C4-2B (cell line): ENCODE results near the gene VSIG4.

Experiments
- H3K27ac ChIP-seq: fragments of 450-650 bp; 2 replicates; pipeline ENCODE4 v1.5.1; 2017
- CTCF ChIP-seq: fragments of 450-650 bp; conservative IDR thresholded peaks from 2 replicates; pipeline ENCODE4 v1.5.1; 2017; ENCODE audit warnings: mild to moderate bottlenecking
- ZFX ChIP-seq: fragments of 450-650 bp; IDR thresholded peaks from 2 replicates; pipeline ENCODE4 v1.6.1; 2017

VSIG4 gene

DNA sequence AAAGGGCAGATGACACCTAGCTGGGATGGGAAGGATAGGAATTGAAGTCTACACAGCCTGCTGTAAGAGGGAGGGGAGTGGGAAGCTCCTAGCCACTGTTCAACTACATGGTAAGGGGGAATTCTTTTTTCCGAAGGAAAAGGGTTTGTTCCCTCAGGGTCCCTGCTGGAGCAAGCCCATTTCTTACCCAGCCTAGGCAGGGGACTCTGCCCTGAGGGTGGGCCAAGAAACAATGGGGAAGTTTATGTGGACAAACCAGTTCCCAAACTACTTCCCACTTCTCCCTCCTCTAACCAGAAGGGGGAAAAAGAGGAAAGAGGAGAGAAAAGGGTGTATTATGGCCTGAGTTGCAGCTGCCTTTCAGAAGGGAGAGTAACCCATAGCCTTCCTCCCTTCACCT lies 13.5 kb upstream of the VSIG4 start:
- H3K27ac ChIP-seq = no peak overlapping the region
- TF ChIP-seq ZFX (no peak), CTCF (no peak)

GRCh38 chrX:66051980-66052379 lies 12.1 kb upstream of the VSIG4 start:
- H3K27ac ChIP-seq = no peak overlapping the region
- TF ChIP-seq CTCF = no peak
- no peak for TF ChIP-seq ZFX

DNA sequence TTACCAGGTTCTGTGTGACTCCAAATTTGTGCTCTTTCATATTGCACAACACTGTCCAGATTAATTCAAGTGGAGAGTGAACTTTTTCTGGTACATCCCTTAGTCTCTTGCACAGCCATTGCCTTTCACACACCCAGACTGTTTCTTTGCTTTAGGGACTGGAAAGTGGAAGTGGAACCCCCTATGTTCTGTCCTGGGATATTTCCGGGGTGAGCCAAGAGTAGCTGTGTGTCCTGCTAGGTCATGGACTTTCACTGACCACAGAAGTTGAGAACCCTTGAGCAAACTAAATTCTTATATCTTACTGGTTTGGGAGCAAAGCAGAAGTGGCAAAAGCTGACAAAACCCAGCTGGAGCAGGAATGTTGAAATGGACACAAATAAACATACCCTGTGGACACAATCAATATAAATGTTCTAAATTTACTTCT lies 10.3 kb upstream of the VSIG4 start:
- TF ChIP-seq CTCF (no peak), ZFX (no peak)
- H3K27ac ChIP-seq = no peak overlapping the region

GRCh38 chrX:66049056-66049455 lies 9.2 kb upstream of the VSIG4 start:
- no peak overlapping the region for H3K27ac ChIP-seq
- TF ChIP-seq ZFX = no peak

DNA sequence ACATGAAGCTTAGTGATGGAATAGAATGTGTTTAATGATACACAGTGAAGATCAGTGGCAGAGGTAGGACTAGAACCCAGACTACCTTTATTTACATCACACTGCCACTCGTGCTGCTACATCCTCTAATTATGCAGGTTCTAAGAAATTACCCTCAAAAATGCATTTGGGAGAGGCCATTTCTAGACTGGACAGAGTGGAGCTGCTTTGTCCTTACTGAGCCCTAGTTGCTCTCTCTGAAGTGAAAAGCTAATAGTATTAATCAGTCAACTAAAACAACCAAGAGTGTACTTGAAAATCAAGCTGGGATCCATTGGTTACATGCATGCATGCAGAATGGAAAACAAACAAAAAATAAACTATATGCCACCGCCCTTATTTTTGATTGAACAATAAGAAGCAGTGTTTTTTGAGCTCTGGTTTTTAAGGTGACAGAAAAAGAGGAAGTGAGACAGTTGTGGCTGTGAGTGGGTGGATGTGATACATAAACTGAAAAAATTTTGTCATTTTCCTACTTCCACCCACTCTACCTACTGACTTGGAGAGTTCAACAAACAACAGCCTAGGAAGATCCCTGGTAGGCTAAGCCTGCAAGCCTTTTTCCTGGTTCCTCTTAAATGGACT lies 6.8 kb upstream of the VSIG4 start:
- TF ChIP-seq ZFX (no peak), CTCF (no peak)
- no peak overlapping the region for H3K27ac ChIP-seq

DNA sequence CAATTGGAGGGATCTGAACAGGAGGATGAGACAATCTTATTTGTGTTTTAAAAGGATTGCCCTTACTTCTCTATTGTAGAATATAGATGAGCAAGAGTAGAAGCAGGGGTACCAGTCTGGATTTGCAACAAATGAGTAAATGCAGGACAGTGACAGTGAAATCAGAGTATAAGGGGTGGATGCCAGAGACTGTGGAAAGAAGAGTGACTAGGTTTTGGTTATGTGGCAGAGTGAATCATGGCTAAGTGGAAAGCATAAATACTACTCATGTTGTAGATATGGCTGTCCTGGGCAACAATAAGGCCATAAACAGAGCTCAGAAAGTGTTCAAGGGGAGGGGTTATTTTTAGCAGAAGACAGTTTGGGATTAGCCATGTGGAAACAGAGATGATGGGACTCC lies 6.0 kb upstream of the VSIG4 start:
- TF ChIP-seq CTCF = no peak
- TF ChIP-seq ZFX = no peak
- no peak overlapping the region for H3K27ac ChIP-seq

DNA sequence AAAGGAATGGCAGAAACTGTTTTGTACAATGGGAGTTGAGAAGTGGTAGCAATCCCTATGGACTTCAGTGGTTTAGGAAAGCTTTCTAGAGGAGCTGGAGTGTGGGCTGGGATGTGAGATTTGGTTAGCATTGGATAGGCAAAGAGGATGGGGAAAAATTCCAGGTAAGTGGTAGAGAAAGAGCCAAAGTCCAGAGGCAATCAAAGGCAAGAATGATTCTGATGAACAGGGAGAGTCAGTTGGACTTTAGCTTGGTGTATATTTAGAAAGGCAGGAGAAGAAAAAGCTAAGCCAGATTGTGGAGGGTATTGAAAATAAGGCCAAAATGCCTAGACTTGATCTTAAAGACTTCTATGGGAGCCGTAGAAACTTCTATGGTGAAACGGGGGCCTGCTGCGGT lies 3.7 kb upstream of the VSIG4 start:
- H3K27ac ChIP-seq = no peak overlapping the region
- TF ChIP-seq CTCF (no peak), ZFX (no peak)
